Upper lobe of left lung (tissue), 6 donors: ENCODE results near the gene PLXNB2. TPM values are rescaled to one million over a fixed set of nuclear protein-coding genes. Genes with fewer than 3 reads are reported as not detected.

Experiments
- ATAC-seq, 2 donors: fragments of 200-7000 bp; cut with Tn5 transposase; one replicate each; pipeline ENCODE4 v1.9.1; 2022; ENCODE audit warnings: mild to moderate bottlenecking in 2 of 2, moderate library complexity in 2 of 2; ENCODE audit not compliant: low FRiP score in 2 of 2
- DNase-seq, 2 donors: peaks; one replicate each; pipeline ENCODE4 v3.0.0-alpha.2; 2019 to 2020
- H3K27ac ChIP-seq, 4 donors: fragments of 200-600 bp; sonication (generic); one replicate each; pipeline ENCODE4 v1.5.1; 2016 to 2019
- H3K27me3 ChIP-seq, 4 donors: fragments of 200-600 bp; sonication (generic); one replicate each; pipeline ENCODE4 v1.5.1; 2017 to 2019
- H3K36me3 ChIP-seq, 4 donors: fragments of 200-600 bp; sonication (generic); one replicate each; pipeline ENCODE4 v1.5.1; 2016 to 2019
- H3K4me1 ChIP-seq, 4 donors: fragments of 200-600 bp; sonication (generic); one replicate each; pipeline ENCODE4 v1.5.1; 2018 to 2019
- H3K4me3 ChIP-seq, 4 donors: fragments of 200-600 bp; sonication (generic); one replicate each; pipeline ENCODE4 v1.5.1; 2017 to 2019; ENCODE audit warnings: mild to moderate bottlenecking in 2 of 4, moderate library complexity in 1 of 4
- H3K9me3 ChIP-seq, 4 donors: fragments of 200-600 bp; sonication (generic); one replicate each; pipeline ENCODE4 v1.5.1; 2018 to 2019
- EP300 ChIP-seq, 4 donors: sonication (generic); formaldehyde crosslinking; IDR thresholded peaks; one replicate each; pipeline ENCODE4 v1.5.1; 2017; ENCODE audit warnings: antibody characterized with exemption in 4 of 4, control low read depth in 2 of 4
- POLR2A ChIP-seq, 4 donors: fragments of 450-650 bp; IDR thresholded peaks; one replicate each; pipeline ENCODE4 v1.5.1; 2016 to 2017; ENCODE audit warnings: antibody characterized with exemption in 4 of 4, mild to moderate bottlenecking in 2 of 4
- POLR2AphosphoS5 ChIP-seq, 2 donors: sonication (generic); formaldehyde crosslinking; IDR thresholded peaks; one replicate each; pipeline ENCODE4 v1.5.1; 2017; ENCODE audit warnings: antibody characterized with exemption in 2 of 2
- WGBS, 2 donors: methylation state at CpG; one replicate each; pipeline ENCODE4 v1.1.5; 2017 to 2018; 5-methylcytosine and 5-hydroxymethylcytosine counted together
- total RNA-seq, 6 donors: library from RNA; depleted of rRNA in 4 of 6; stranded (reverse); fragments of >200 nt in 4 of 6; gene quantifications; one replicate each; pipeline versions ENCODE4 v1.1.0 to v1.2.1, GENCODE V29; 2016 to 2021
- TF ChIP-seq, protein P1 (sequence below), 6 experiments: fragments of 450-650 bp in 4 of 6; fragments of 200-600 bp in 2 of 6; sonication (generic) in 2 of 6; IDR thresholded peaks; one replicate each; pipeline ENCODE4 v1.5.1; 2016 to 2019; ENCODE audit warnings: antibody characterized with exemption in 6 of 6
- donor health status: DM: no; HTN: no; CAD: no; lungs with moderate emphysema.
- donor health status: DM: no; HTN: yes; CAD: no; lungs with severe emphysema.

PLXNB2 gene
- total RNA-seq, 6 donors from 2014 or later, result 218 to 407 (median 313) TPM

DNA sequence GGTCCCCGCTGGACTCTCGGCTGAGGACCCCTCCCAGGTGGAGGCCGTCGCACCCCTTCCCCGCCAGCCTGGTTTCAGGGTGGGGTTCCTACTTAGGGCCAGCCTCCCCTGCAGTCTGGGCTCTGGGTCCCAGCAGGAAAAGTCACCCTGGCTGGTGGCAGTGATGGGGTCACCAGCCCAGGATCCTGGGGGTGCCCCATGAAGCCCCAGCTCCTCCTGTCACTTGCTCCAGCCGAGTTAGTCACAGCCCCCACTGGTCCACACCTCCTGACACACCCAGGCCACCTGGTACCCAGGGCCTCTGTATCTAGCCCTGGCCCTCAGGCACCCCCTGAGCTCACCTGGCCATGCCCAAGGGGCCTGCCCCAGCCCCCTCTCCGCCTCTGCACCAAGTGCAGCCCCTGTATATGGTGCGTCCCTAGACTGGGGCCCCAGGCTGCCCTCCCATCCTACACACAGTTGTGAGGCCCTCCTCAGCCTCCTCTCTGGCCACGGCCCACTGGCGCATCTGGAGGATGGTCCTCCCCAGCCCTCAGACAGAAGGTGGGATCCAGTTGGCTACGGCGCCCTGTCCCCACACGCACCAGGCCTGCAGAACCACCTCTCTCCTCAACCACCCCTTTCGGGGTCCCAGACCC, 6.7 kb downstream of the PLXNB2 start:
- DNase-seq, result peak in 1 of 2 donors; percentile 55
- peak overlapping the region in 2 of 4 donors; percentile 43 to 46 for H3K4me3 ChIP-seq
- no peak for ATAC-seq
- peaks cover 0 to 3% (median 0%) of the 10 kb centered on the region in 4 donors for H3K36me3 ChIP-seq
- TF ChIP-seq, protein P1, sequence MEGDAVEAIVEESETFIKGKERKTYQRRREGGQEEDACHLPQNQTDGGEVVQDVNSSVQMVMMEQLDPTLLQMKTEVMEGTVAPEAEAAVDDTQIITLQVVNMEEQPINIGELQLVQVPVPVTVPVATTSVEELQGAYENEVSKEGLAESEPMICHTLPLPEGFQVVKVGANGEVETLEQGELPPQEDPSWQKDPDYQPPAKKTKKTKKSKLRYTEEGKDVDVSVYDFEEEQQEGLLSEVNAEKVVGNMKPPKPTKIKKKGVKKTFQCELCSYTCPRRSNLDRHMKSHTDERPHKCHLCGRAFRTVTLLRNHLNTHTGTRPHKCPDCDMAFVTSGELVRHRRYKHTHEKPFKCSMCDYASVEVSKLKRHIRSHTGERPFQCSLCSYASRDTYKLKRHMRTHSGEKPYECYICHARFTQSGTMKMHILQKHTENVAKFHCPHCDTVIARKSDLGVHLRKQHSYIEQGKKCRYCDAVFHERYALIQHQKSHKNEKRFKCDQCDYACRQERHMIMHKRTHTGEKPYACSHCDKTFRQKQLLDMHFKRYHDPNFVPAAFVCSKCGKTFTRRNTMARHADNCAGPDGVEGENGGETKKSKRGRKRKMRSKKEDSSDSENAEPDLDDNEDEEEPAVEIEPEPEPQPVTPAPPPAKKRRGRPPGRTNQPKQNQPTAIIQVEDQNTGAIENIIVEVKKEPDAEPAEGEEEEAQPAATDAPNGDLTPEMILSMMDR (IDR thresholded peaks at IDR 0.05), result no peak
- TF ChIP-seq POLR2AphosphoS5 (IDR thresholded peaks at IDR 0.05), result no peak
- peaks cover 93 to 97% (median 93%) of the 10 kb centered on the region in 4 donors for H3K4me1 ChIP-seq
- peak overlapping the region in 3 of 4 donors; percentile 94 to 95 (median 94) for H3K27ac ChIP-seq
- H3K9me3 ChIP-seq, result no peaks in the 10 kb centered on the region
- no peaks in the 10 kb centered on the region for H3K27me3 ChIP-seq
- WGBS, 2 donors, result 76 to 85% methylated on average over 4 to 14 of the region's 14 CpGs

DNA sequence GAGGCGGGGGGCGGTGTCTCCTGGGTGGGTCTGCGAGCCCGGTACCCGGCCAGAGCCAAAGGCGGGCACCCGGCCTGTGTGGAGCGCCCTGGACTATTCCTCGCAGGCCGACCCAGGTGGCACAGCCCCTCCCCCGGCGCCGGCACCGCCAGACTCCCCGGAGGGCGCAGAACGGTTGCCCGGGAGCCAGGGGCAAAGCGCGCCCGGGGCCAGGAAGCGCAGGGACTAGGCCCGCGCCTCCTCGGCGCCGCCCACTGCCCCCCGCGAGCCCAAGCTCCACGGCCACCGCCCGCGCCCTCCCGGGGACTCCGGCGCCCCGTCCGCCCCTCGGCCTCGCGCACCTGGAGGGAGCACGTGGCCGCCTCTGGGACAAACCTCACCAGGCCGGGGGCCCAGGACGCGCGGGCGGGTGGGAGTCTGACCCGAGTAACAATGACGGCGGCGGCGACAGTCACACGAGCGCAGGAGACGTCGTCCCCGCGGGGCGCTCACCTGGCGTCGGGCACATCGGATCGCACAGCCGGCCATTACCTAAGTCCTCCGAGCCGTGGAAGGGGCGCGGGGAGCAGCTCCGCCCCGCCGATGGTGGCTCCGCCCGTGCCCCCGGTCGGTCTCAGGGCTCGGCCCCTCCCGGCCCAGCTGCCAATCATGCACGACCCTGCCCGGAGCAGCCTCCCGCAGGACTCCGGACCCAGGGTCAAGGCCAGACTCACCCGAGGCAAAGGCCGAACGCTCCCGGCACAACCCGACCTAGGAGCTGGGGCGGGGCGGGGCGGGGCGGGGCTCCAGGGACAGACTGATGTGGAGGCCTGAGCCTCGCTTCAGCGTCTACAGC, 7.4 kb downstream of the PLXNB2 start:
- H3K27me3 ChIP-seq, result no peaks in the 10 kb centered on the region
- peak overlapping the region; percentile 58 to 94 (median 88) for H3K27ac ChIP-seq
- H3K4me3 ChIP-seq, result peak overlapping the region; percentile 21 to 46 (median 40)
- no peaks in the 10 kb centered on the region for H3K9me3 ChIP-seq
- WGBS, 2 donors, result 46 to 53% methylated on average over 30 to 46 of the region's 93 CpGs
- no peak for ATAC-seq
- H3K4me1 ChIP-seq, result peaks cover 86 to 92% (median 88%) of the 10 kb centered on the region in 4 donors
- DNase-seq, result peak in 1 of 2 donors; percentile 87
- TF ChIP-seq POLR2A (IDR thresholded peaks at IDR 0.05) (no peak), EP300 (IDR thresholded peaks at IDR 0.05) (no peak), POLR2AphosphoS5 (IDR thresholded peaks at IDR 0.05) (no peak)
- TF ChIP-seq, protein P1 (IDR thresholded peaks at IDR 0.05), result no peak
- H3K36me3 ChIP-seq, result peaks cover 0 to 3% (median 0%) of the 10 kb centered on the region in 4 donors

DNA sequence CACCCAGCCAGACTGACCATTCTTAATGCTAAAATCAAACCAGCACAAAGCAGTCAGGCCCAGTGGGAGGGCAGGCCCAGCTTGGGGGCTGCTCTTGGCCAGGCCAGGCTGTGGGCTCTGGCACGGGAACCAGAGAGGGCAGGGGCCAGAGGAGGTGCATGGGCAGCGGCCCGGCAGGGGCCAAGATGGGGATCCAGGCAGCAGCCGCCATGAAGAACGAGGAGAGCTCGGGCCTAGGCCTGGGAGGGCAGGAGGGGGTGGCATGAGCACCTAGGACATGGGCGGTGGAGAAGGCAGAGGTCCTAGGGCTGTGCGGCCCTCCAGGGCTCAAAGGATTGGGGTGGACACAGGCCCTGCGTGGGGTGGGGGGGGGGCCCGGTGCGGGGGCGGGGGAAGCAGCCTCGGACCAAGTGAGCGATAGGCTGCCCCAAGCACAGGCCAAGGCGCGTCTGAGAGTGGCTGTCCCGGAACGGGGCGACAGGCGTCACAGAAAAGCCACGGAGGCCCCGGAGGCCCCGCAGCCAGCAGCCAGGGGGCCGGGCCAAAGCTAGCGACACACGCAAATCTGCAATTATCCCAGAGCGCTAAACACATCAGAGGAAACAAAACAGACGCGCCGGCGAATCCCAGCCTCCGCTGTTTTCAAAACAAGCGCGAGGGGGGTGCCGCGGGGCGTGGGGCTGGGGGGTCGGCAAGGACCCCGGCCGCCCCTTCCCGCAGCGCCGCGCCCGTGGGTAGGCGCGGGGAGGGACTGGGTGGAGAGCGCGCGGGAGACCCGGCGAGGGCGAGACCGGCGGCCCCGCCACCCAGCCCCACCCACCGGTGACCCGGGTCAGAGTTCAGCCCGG, 8.3 kb downstream of the PLXNB2 start:
- Histone ChIP-seq H3K36me3 (peaks cover 0 to 3% (median 0%) of the 10 kb centered on the region in 4 donors), H3K4me1 (peaks cover 85 to 90% (median 88%) of the 10 kb centered on the region in 4 donors), H3K4me3 (peak overlapping the region; percentile 21 to 46 (median 40)), H3K9me3 (no peaks in the 10 kb centered on the region), H3K27ac (peak overlapping the region; percentile 58 to 94 (median 88)), H3K27me3 (no peaks in the 10 kb centered on the region)
- DNase-seq, result peak in 1 of 2 donors; percentile 68
- ATAC-seq, result no peak
- TF ChIP-seq POLR2A (IDR thresholded peaks at IDR 0.05), result no peak
- no peak for TF ChIP-seq EP300 (IDR thresholded peaks at IDR 0.05)
- TF ChIP-seq POLR2AphosphoS5 (IDR thresholded peaks at IDR 0.05), result no peak
- TF ChIP-seq, protein P1 (IDR thresholded peaks at IDR 0.05), result no peak
- 22 to 35% methylated on average over 21 to 56 of the region's 59 CpGs for WGBS, 2 donors

DNA sequence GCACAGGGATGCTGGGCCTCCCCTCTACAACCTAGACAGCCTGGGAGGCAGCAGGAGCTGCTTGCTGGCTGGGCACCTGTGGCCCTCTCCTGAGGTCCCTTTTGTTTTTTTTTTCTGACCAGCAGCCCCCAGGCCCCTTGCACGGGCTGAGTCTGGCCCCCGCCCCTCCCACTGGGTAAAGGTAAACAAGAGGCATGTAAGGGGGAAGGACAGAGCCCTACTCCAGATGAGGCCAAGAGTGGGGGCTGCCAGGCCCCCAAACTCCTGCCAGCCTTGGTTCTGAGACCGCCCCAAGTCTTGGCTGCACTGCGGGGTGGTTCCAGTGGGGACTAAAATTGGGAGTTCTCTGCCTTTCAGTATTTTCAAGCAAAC, 9.2 kb downstream of the PLXNB2 start:
- TF ChIP-seq POLR2AphosphoS5 (IDR thresholded peaks at IDR 0.05) (no peak), POLR2A (IDR thresholded peaks at IDR 0.05) (no peak), EP300 (IDR thresholded peaks at IDR 0.05) (no peak)
- TF ChIP-seq, protein P1 (IDR thresholded peaks at IDR 0.05), result no peak
- no peak overlapping the region for H3K4me3 ChIP-seq
- peaks cover 0 to 3% (median 0%) of the 10 kb centered on the region in 4 donors for H3K36me3 ChIP-seq
- DNase-seq, result no peak
- H3K9me3 ChIP-seq, result no peaks in the 10 kb centered on the region
- 80 to 81% methylated on average over 4 of the region's 4 CpGs for WGBS, 2 donors
- peak overlapping the region; percentile 28 to 94 (median 78) for H3K27ac ChIP-seq
- ATAC-seq, result no peak
- H3K4me1 ChIP-seq, result peaks cover 85 to 90% (median 87%) of the 10 kb centered on the region in 4 donors
- H3K27me3 ChIP-seq, result no peaks in the 10 kb centered on the region
